Medulla oblongata (tissue), 1 donor: Measurements from ENCODE around the gene ZNF451.
"Not testable (repeated sequence)": the region's sequence is repeated elsewhere in the genome, so short reads cannot be mapped to it uniquely, and the experiment has no call there.

ENCODE experiments used
- DNase-seq: peaks from one replicate; pipeline ENCODE4 v3.0.0-alpha.2; 2015; ENCODE audit errors: extremely low spot score

The ZNF451 gene

GRCh38 chr6:57090458-57091067, 575 bp downstream of the ZNF451 start:
- not testable (repeated sequence) for DNase-seq

- DNase-seq = not testable (repeated sequence)
Measured at GRCh38 chr6:57091375-57091774, 1.4 kb downstream of the ZNF451 start.

GRCh38 chr6:57094689-57095088, 4.7 kb downstream of the ZNF451 start:
- DNase-seq = no peak

GRCh38 chr6:57097596-57097995, 7.6 kb downstream of the ZNF451 start:
- no peak for DNase-seq

GRCh38 chr6:57102976-57103375, 13.0 kb downstream of the ZNF451 start:
- no peak for DNase-seq

GRCh38 chr6:57104336-57104735, 14.3 kb downstream of the ZNF451 start:
- DNase-seq = no peak

- DNase-seq = no peak
Measured at GRCh38 chr6:57106990-57107389, 17.0 kb downstream of the ZNF451 start.

GRCh38 chr6:57108691-57109090, 18.7 kb downstream of the ZNF451 start:
- DNase-seq = peak; percentile 12

- no peak for DNase-seq
Measured at GRCh38 chr6:57109880-57110279, 19.9 kb downstream of the ZNF451 start.

GRCh38 chr6:57113105-57113504, 23.1 kb downstream of the ZNF451 start:
- no peak for DNase-seq

GRCh38 chr6:57116776-57117175, 26.8 kb downstream of the ZNF451 start:
- DNase-seq = no peak

- no peak for DNase-seq
Measured at GRCh38 chr6:57117796-57118195, 27.8 kb downstream of the ZNF451 start.

GRCh38 chr6:57123111-57123510, 33.1 kb downstream of the ZNF451 start:
- DNase-seq = no peak

GRCh38 chr6:57127763-57128162, 37.8 kb downstream of the ZNF451 start:
- no peak for DNase-seq

GRCh38 chr6:57130661-57131177, 40.7 kb downstream of the ZNF451 start:
- DNase-seq = no peak

GRCh38 chr6:57134954-57135353, 45.0 kb downstream of the ZNF451 start:
- no peak for DNase-seq

GRCh38 chr6:57135885-57136284, 45.9 kb downstream of the ZNF451 start:
- DNase-seq = no peak

- DNase-seq = no peak
Measured at GRCh38 chr6:57137350-57137749, 47.4 kb downstream of the ZNF451 start.

GRCh38 chr6:57138026-57138425, 48.0 kb downstream of the ZNF451 start:
- DNase-seq = no peak

GRCh38 chr6:57141451-57142177, 51.6 kb downstream of the ZNF451 start:
- no peak for DNase-seq

- DNase-seq = no peak
Measured at GRCh38 chr6:57142178-57142525, 52.2 kb downstream of the ZNF451 start.

GRCh38 chr6:57143690-57144089, 53.7 kb downstream of the ZNF451 start:
- no peak for DNase-seq

GRCh38 chr6:57147401-57147800, 57.4 kb downstream of the ZNF451 start:
- no peak for DNase-seq
